PFSK-1 (cell line): Measurements from ENCODE around the gene SEZ6L.

Experiments used
- FOXP2 ChIP-seq: optimal IDR thresholded peaks from 2 replicates; pipeline ENCODE3; 2011; ENCODE audit warnings: borderline replicate concordance, control low read depth, inconsistent platforms; ENCODE audit not compliant: insufficient read depth; ENCODE audit errors: extremely low read length, extremely low read depth
- POLR2AphosphoS5 ChIP-seq: IDR thresholded peaks from 2 replicates; pipeline ENCODE4 v1.6.1; 2012; ENCODE audit warnings: low read depth, mild to moderate bottlenecking, control low read depth, low read length, moderate library complexity
- REST ChIP-seq, 2 experiments: IDR thresholded peaks; 2 replicates each; pipeline versions ENCODE4 v1.6.1 to v1.8.0; 2011 to 2012; ENCODE audit warnings: low read depth in 2 of 2, low read length in 2 of 2, control low read depth in 1 of 2, inconsistent platforms in 1 of 2, mild to moderate bottlenecking in 1 of 2, moderate library complexity in 1 of 2; ENCODE audit not compliant: insufficient read depth in 1 of 2
- SIN3A ChIP-seq: IDR thresholded peaks from 2 replicates; pipeline ENCODE4 v1.6.1; 2012; ENCODE audit warnings: mild to moderate bottlenecking, low read length, moderate library complexity, borderline replicate concordance; ENCODE audit not compliant: insufficient read depth
- TAF1 ChIP-seq: IDR thresholded peaks from 2 replicates; pipeline ENCODE4 v1.6.1; 2012; ENCODE audit warnings: low read length, control low read depth, borderline replicate concordance; ENCODE audit not compliant: insufficient read depth

The SEZ6L gene

GRCh38 chr22:26383968-26384556, 214.8 kb downstream of the SEZ6L start:
- no peak for TF ChIP-seq FOXP2
- no peak for TF ChIP-seq TAF1

GRCh38 chr22:26385164-26385563, 215.9 kb downstream of the SEZ6L start:
- TF ChIP-seq FOXP2 (no peak), POLR2AphosphoS5 (no peak), TAF1 (no peak), REST (IDR thresholded peaks at IDR 0.05; ENCODE audit: insufficient read depth in 1 of 2, low read depth in 2 of 2, low read length in 2 of 2) (no peak), SIN3A (no peak)

GRCh38 chr22:26389125-26389524, 219.9 kb downstream of the SEZ6L start:
- TF ChIP-seq TAF1, result no peak
- no peak for TF ChIP-seq SIN3A
- TF ChIP-seq POLR2AphosphoS5, result no peak
- TF ChIP-seq FOXP2, result no peak
- TF ChIP-seq REST (IDR thresholded peaks at IDR 0.05; ENCODE audit: insufficient read depth in 1 of 2, low read depth in 2 of 2, low read length in 2 of 2), result no peak

- TF ChIP-seq SIN3A (no peak), FOXP2 (no peak), TAF1 (no peak), REST (IDR thresholded peaks at IDR 0.05; ENCODE audit: insufficient read depth in 1 of 2, low read depth in 2 of 2, low read length in 2 of 2) (no peak), POLR2AphosphoS5 (no peak)
These were observed 221.8 kb downstream of the SEZ6L start for GRCh38 chr22:26391091-26391490.

- TF ChIP-seq SIN3A (no peak), POLR2AphosphoS5 (no peak), TAF1 (no peak), REST (IDR thresholded peaks at IDR 0.05; ENCODE audit: insufficient read depth in 1 of 2, low read depth in 2 of 2, low read length in 2 of 2) (no peak), FOXP2 (no peak)
These were observed 222.4 kb downstream of the SEZ6L start for GRCh38 chr22:26391623-26392022.
